TTC549 (cell line): ENCODE data around the gene WNK2.
"Not testable (repeated sequence)": the region's sequence is repeated elsewhere in the genome, so short reads cannot be mapped to it uniquely, and the experiment has no call there.

Experiments used
- FAIRE-seq: peaks from 2 replicates; lab custom pipeline; 2012; peaks lifted over from hg19 to GRCh38; lab: Jason Lieb, UNC

Gene WNK2

DNA sequence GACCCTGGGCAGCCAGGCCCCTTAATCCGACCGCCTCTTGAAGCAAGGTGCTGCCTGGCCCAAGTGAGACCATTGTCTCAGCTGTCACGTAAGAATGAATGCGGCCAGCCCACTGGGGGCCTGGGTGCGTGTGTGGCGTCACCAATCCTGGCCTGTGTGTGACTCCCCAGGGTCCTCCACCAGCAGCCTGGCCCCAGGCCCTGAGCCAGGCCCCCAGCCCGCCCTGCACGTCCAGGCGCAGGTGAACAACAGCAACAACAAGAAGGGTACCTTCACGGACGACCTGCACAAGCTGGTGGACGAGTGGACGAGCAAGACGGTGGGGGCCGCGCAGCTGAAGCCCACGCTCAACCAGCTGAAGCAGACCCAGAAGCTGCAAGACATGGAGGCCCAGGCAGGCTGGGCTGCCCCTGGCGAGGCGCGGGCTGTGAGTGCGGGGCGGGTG lies 124.2 kb downstream of the WNK2 start:
- FAIRE-seq, result no peak

DNA sequence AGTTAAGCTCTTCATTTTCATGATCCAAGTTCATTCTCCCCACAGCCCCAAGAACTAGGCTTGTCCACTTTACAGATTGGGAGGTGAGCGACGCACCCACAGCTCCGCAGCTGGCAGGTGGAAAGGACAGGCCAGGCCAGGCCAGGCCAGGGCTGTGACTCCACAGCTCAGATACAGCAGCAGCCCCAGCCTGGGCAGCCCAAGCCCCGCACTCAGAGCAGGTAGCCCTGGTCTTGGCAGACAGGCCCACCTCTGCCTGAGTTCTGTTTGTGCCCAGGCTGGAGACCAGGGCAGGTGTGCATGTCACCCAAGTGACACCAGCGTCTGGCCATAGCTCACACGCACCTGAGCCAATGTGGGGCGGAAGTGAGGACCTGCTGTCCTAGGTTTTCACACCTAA lies 124.7 kb downstream of the WNK2 start:
- FAIRE-seq, result no peak

DNA sequence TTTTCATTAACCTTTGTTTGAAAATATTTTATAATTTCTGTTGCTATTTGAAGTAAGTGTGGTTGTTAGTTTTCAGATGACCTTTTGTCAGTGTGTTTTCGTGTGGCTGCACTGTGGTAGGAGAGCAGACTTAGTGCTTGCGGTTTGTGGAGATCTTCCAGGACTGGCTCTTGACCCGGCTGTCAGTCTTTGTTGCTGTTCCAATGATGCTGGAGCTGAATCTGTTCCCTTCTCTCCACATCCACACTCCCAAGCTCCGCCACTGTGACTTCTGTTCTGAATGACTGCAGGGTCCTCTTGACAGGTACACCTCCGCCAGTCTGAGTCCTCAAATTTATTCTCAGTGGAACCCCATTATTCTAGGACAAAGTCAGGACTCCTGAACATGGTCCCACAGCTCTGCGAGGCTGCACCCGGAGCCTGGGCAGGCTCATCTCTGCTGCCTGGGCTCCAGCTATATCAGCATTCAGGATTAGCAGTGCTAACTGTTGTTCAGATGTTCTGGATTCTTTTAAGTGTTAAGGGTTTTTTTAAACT lies 126.0 kb downstream of the WNK2 start:
- no peak for FAIRE-seq

DNA sequence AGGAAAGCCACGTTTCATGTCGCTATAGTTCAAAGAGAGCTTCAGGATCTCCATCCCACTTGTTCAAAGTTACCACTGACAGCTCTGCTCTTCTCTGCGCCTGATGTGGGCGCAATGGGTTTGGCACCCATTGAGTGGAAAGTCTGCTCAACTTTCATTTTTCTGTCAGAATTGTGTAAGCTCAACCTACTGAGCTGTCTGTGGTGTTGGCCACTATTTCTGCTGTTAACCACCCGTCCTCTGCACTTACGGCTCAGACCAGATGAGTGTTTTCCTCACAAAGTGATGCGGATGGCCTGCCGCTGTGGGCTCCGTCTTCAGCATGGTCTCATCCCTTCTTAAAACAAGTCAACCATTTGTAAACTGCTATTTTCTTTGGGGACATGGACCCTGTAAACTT lies 131.2 kb downstream of the WNK2 start:
- FAIRE-seq, result no peak

DNA sequence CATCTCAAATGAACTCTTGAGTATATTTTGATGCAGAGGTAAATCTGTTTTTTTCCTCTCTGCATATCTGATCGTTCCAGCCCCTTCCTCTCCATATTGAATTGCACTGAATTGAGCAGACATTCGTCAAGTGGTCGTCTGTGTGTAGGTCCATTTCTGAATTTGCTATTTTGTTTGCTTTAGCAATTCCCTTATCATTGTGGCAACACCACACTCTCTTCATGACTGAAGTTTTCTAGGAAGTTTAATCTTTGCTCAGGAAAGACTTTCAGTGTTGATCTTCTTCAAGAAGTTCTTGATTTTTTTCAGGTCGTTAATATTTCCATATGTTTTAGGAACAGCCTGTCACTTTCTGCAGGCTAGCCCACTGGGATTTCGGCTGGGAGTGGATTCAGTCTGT lies 132.0 kb downstream of the WNK2 start:
- no peak for FAIRE-seq

DNA sequence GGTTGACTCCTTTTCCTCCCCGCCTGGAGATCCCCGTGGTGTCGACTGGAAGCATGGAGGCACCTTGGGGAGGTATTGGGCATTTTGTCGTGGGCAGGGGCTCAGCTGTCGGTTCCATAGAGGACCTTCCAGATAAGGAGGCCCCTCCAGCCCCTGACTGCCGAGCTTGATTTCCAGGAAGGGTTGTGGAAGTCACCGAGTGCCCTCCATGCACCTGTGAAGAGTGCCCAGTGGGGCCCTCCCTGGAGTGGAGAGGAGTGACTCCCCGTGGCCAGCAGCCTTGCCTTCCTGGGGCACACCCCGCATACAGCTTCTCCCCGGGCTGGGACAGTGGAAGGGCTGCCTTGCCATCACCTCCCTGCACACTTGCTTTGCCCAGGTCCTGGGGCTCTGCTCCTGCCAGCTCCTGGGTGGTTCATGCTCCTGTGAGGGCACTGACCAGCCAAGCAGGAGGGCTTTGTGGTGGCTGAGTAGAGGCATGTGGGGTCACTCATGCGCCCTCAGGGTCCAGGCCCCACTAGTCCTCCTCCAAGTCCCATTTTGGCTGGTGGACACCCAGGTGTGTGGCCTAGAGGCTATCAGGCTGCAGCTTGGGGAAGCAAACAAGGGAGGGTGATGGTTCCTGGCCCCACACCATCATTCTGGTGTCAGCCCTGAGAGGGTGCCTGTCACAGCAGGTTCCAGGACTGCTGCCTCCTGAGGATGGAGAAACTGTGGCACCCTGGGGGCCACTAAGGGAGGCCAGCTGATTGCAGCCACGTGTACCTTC lies 133.0 kb downstream of the WNK2 start:
- no peak for FAIRE-seq

DNA sequence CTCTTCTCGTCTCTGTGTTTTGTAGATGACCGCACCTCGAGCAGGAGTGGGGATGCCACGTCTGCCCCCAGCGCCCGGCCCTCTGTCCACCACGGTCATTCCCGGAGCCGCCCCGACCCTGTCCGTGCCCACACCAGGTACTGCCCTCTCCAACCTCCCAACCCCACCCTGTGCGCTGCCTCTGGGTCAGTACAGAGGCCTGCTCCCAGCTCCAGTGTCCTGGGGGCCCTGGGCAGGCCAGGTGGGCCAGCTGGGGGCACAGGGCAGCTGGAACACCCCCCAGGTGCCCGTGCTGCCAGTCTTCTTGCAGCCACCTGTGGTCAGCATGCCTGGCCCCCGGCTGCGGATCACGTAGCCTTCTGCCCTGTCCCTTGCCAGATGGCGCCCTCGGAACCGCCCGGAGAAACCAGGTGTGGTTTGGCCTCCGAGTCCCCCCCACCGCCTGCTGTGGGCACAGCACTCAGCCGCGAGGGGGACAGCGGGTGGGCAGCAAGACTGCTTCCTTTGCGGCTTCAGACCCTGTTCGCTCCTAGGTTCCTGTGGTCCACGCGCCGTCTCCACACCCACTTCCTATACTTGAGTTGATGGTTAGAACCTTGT lies 133.7 kb downstream of the WNK2 start:
- FAIRE-seq, result no peak

DNA sequence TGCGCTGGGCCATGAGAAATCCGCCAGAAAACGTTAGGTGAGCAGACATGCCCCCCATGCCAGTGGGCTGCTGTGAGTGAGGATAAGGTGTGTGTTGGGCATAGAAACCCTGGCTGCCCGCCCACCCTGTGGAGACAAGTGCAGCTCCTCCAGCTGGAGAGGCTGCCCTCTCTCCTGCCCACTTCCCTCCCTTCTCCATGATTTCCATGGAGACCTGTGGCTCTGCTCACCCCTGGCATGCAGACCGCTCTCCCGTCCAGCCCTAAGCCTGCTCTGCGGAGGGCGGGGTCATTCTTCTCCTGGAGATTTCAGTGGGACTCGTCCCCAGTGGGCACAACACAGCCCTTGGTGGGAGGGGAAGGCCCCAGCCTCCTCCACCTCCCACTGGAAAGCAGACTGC lies 134.5 kb downstream of the WNK2 start:
- no peak for FAIRE-seq

DNA sequence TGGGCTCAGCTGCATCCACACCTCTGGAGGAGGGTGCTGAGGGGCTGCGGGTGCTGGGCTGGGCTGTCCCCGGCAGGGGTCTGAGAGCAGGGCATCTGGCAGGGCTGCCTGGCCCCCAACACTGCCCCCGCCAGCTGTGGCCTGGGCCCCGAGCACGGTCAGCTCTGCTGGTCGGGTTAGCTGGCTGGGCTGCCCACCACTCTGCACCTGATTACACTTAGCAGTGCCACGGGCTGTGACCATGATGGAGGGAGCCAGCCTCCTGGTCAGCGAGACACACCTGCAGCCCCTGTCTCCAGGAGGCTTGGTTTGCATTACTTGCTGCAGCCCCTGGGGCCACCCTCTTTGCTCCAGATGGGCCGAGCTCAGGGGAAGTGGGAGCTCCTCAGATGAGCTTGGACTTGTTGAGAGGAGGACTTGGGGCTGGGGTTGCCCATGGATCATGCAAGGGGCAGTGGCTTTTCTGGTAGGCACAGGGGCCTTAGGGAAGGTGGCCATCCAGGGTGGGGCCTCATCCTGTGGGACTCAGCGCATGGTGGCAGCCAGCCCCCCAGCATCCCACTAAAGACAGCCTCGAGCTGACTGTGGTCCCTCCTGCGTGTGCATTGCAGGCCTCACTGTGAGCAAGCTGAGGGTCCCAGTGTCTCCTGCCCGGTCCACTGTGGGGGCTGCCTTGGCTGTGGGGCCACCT lies 135.5 kb downstream of the WNK2 start:
- FAIRE-seq, result no peak

DNA sequence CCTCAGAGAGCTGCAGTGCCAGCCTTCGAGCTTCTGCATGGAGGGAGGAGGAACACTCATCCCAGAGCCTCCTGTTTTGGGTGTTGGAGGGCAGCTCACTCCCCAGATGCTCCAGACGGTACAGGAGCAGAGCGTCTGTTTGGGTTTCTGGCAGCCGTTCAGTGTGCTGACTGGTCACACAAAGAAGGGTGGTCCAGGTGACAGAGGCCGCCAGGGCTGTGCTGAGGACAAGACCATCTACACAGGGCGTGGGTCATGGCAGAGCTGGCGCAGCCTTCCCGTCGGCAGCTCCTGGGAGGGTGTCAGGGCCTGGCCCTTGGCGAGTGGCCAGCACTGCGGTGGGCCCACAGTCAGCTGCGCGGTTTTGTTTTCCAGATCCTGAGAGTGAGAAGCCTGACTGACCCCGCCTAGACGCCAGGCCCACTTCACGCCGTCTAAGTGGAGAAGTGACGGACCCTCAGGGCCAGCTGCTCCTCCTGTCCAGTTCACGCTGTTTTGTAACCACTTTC lies 136.1 kb downstream of the WNK2 start:
- no peak for FAIRE-seq

DNA sequence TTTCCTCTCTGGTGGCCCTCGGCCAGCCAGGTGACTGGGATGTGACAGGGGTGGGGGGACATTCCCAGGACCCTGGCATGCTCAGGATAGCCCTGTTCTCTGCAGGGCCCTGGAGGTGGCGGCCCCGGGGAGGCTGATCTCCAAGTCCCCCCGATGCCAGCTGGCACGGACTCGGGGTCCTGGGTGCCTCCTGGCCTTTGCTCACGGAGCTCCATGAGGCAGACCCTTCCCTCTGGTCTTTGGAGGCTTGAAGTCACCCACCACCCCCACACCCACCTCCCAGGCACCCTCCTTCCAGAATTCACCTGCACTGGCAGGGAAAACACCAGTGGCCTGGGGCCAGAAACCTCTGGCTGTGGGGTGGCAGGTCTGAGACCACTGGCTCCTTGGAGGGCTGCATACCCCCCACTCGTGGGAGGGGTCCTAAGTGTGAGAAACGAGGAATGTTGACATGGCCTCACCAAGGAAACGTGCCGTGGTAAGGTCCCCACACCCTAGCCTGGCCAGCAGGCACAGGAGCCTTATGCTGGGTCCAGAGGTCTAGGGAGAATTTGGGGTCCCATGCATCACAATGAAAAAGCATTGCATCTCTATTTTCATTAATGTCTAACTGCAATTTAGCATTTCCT lies 136.8 kb downstream of the WNK2 start:
- FAIRE-seq, result no peak

DNA sequence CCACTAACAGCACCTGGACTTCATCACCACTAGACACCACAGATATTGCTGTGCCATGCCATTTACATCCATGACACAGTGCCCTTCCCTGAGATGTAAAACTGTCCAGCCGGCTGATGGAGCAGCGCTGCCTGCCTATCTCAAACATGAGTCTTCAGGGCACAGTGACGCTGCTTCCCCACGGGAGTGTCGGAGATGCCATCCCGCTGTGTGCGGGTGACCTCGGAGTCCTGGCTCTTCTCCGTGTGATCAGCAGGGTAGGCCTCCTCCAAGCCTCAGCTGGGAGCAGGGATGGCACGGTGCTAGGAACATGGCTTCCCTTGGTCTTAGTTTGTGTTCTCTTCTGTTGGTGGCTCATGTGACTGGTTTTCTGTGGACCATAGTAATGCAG lies 137.3 kb downstream of the WNK2 start:
- FAIRE-seq, result no peak

DNA sequence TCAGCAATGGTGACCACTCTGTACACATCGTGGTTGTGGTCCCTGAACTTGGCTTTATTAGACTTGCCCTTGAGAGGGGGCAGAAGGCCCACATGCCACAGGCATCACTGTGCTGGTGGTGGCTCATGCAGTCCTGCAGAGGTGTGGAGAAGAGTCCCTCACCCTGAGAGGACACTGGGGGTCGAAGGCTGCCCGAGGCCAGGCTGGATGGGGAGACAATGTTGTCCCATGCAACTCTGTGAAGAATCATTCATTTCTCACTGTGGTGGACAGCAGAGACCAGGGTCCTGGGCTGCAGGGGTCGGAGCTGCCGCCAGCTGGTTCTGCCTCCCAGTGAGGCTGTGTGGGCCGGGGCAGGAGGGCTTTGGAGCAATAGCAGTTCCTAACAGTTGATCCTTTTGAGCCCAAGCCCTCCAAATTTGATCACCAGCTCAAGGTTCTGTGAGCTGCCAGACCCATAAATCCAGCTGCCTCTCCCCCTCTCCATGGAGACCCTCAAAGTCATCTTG lies 139.6 kb downstream of the WNK2 start:
- not testable (repeated sequence) for FAIRE-seq

DNA sequence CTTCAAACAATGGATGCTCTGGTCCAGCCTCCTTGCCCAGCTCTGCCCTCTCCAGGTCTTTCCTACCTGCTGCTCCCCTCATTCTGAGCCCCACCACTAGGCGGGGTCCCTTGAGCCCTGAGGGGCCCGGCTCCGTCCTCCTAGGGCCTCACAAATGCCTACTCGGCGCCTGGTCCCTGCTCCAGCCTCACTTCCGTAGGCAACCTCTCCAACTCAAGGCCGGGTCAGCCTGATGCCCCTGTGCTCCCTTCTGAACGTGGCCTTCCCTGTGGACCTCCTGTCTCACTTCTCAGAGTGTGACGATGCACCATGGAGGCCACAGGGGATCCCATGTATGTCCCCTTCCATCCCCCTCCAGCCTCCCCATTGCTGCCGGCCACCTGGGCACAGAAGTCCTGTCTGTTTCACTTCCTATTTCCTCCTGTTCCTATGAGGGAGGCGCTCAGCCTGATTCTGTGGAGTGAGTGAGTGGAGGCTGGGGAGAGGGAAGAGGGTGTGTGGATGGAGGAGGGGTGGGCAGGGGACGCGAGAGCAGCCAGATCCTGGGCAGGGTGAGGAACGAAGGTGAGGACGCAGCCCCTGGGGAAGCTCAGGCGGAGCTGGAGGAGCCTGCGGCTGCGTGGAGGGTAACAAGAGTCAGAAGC lies 140.4 kb downstream of the WNK2 start:
- FAIRE-seq, result no peak

DNA sequence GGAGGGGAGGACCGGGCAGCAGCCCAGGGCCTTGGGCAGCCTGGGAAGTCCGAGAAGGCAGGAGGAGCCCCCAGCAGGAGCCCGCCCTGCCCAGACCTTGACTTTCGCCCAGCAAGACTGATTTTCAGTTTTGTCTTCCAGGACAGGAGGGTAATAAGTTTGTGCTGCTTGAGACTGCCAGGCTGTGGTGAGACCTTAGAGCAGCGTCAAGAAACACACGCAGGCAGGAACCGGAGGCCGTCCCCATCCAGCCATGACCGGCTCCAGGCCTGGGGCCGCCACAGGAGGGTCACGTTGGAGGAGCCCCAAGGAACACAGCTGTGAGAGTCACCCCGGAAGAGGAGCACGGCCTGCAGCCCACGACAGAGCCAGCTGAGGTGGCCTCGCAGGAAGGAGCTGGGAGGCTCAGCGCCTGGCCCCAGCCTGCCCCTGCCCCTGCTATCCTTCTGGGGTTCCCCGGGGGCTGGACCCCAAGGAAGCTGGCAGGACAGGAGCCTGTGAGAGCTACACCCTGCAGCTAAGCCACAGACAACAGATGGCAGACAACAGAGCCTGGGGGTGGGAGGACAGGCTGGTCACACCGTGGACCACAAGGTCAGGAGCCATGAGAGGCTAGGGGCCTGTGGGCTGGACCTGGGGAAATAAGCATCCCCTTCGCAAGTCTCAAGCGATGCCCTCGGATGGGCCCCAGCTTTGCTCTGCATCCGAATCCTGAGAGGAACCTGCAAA lies 141.5 kb downstream of the WNK2 start:
- no peak for FAIRE-seq

DNA sequence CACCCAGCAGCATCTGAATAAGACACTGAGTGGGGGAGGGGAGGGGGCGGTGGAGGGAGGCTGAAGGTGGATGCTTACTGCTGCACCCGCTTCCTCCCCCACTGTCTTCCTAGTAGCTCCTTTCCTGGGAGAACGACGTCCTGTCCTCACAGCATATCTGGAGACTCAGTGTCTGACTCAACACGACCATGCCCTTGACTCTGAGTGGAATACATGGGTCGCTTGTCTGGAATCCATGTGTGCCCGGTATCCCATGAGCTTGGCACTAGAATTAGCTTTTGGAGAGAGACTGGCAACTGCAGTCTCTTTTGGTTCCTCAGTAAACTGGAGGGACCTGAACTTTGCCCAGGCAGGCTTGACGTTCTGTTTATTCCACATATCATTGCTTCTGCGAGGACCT lies 142.1 kb downstream of the WNK2 start:
- no peak for FAIRE-seq

DNA sequence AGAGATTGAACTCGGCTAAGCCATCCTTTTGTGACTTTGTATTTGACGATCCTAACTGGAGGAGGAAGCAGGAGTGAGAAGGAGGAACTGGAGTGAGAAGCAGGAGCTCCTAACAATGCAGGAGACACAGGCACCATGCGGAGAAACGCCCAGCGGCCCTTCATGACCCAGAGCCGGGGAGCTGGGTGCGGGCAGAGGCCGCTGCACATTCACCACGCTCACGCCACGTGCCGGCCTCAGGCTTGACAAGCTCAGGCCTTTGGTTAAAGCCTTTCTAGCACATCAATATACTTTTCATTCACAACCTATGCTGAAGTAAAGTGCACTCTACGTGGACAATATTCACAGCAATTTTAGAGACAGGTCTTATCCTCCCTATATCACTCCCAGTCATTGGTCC lies 142.7 kb downstream of the WNK2 start:
- no peak for FAIRE-seq

DNA sequence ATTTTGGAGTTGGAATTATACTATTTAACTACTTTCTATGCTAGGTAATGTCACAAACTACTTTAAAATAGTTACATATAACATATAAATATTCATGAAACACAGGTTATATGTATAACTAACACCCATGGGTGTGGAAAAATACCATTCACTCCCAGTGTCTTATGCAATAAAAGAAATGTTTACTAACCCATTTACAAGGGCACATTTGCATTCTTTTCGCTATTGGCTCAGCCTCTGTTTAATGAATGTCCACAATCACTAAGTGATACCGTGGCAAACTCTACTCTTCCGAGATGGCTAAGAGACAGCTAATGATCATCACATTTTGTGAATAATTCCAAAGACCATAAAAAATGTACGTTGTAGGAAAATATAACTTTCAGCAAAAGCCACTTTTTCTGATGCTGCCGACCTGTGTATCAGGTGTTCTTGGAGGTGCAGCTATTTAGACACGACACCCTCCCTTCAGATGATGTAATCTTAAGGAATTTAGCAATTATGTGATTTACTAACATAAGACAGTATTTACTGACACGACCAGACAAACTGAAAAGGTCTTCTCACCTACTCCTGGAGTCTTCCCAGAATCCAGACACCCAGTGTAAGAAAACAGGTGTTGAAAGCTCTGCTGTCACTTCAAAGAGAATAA lies 145.8 kb downstream of the WNK2 start:
- FAIRE-seq, result no peak

DNA sequence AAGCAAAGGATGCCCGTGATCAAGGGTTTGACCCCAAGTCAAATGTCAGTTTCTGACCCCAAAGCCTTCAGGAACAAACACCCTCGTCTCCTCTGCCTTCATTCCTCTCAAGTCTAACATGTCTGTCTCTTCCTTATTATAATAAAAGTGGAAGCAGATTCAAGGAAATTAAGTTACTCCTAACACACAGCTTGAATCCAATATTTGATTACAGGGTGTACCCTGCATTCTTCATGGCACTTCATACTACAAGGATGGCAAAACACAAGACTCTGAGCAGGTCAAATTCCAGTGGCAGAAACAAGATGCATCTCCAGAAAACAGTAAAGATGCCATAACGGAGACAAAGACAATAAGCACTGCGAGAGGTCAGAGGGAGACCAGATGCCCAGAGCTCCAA lies 148.4 kb downstream of the WNK2 start:
- no peak for FAIRE-seq

DNA sequence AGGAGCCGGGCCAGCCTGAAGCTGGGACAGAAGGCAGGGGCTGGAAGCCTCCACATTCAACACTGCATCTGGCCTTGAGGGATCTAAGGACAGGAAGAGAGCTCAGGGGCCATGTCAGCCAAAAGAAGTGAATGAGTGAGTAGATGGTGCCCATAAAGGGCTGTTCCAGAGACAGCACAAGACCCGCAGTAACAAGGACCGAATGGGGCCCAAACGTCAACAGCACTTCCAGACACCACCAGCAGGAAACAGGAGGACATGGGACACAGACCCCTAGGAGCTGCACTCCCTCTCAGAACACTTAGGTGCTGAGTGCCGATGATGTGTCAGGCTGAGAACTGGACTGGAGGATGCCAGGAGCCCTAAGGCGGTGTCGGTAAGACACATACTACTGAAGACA lies 152.8 kb downstream of the WNK2 start:
- no peak for FAIRE-seq

DNA sequence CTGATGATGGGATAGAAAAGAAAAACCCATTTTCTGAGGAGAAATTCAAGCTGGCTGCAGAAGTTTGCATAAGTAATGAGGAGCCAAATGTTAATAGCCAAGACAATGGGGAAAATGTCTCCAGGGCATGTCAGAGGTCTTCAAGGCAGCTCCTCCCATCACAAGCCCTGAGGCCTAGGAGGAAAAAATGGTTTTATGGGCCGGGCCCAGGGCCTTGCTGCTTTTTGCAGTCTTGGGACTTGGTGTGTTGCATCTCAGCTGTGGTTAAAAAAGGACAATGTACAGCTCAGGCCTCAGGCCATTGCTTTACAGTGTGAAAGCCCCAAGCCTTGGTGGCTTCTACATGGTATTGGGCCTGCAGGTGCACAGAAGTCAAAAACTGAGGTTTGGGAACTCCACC lies 154.3 kb downstream of the WNK2 start:
- FAIRE-seq, result not testable (repeated sequence)
